CMK (cell line): Measurements from ENCODE around the gene SSTR5.
A peak's percentile ranks its signal among the peaks of the same experiment; 100 is the strongest.

Source experiments
- DNase-seq: peaks from one replicate; pipeline ENCODE4 v3.0.0-alpha.2; 2010; ENCODE audit warnings: low read depth

The SSTR5 gene

DNA sequence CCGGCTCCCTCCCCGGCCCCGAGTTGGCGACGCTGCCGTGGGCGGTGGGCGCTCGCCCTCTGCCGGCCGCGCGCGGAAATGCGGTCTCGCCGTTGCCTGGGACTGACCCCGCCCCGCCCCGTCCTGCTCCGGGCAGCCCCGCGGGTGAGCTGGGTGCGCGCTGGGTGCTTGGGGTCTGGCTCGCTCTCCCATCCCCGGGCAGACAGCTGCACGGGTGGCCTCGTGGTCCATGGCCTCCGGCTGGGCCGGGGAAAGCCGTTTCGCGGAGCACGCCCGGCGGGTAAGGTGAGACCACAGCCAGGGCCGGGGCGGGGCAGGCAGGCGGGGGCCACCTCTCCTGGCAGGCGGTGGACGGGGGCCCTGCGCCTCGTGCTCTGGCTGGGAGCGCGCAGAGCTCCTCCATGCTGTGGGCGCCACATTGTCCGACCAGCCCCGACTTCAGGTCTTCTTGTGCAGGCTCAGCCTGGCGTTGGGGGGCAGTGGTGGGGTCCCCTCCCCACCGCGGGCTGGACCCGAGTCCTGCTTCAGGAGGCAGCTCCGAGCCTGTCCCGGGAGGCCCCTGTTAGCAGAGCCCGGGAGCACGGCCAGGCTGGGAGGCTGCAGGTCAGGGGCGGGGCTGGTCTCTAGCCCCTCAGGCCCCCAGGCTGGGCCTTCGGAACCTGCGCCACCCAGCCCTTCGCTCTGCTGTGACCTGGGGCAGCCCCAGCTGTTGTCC lies 30.5 kb downstream of the SSTR5 start:
- DNase-seq, result no peak

DNA sequence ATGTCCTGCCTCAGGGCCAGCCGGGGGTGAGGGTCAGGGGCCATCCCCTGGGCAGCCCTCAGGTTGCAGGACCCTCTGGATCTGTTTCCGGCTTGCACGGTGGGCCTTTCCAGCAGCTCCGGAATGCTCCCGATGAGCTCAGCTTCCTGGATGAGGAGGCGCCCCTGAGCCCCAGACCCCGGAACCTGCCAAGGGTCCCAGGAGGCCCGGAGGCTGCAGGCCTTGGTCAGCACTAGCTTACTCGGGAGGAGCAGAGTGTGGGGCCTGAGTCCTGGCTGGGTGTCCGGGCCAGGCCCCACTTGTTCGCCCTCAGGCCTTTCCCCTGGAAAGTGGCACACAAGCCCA lies 31.1 kb downstream of the SSTR5 start:
- DNase-seq, result no peak

GRCh38 chr16:1105888-1106620 lies 33.5 kb downstream of the SSTR5 start:
- DNase-seq, result peak; percentile 36

DNA sequence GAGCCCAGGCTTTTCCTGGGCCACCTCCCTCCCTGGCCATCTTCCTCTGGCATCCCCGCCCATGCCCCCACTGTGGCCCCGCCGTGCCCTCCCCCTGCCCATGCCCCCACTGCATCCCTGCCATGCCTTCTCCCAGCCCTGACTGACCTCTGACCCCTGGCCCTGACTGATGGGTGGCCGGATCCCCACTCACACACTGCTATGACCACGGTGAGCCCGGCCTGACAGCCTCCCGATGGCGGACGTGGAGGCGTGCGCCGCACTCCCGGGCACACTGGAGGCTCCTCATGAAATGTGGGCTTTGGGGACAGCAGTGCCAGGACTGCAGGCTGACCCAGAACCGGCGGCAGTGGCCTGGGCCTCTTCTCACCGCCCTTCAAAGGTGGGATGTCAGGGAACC lies 34.1 kb downstream of the SSTR5 start:
- DNase-seq, result no peak

- no peak for DNase-seq
These were observed 34.6 kb downstream of the SSTR5 start for GRCh38 chr16:1107141-1107540.

- no peak for DNase-seq
These were observed 35.2 kb downstream of the SSTR5 start for GRCh38 chr16:1107731-1108130.

DNA sequence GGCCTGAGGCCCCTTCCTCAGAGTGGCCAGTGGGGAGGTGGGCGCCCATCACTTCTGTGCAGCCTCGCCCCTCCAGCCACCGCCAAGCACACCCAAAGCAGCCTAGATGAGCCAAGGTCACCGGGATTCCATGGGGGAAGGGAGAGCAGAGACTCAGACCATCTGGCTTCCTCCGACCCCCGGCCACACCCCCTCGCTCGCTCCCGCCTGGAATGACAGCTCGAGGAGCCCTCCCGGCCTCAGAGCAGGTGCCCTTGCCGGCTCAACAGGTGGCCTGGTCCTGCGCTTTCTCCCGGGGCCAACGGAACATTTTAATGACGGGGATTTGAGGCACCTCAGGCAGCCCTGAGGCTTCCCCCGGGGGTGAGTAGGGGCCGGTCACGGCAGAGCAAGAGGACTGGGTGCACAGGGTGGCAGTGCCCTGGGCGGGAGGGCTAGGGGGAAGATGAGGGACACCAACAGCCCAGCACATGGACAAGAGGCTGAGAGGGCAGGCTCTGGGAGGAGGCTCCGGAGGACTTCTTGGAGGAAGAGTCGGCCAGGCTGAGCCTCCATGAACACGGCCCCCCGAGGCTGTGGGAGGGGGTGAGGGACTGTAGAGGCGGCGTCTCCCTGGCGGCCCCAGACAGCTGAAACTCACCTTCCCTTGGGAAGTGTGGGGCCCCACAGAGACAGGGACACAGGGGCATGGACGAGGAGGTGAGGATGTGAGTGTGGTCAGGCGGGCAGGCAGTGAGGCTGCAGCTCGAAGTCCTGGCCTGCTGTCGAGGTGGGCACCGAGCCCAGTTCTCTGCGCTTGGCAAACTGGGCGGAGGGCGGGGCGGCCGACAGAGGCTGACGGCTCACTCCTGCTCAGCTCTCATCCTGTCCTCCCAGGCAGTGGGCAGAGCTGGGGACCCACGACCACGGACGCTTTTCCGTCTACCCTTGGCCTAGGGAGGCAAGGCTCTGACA lies 36.0 kb downstream of the SSTR5 start:
- DNase-seq, result no peak

DNA sequence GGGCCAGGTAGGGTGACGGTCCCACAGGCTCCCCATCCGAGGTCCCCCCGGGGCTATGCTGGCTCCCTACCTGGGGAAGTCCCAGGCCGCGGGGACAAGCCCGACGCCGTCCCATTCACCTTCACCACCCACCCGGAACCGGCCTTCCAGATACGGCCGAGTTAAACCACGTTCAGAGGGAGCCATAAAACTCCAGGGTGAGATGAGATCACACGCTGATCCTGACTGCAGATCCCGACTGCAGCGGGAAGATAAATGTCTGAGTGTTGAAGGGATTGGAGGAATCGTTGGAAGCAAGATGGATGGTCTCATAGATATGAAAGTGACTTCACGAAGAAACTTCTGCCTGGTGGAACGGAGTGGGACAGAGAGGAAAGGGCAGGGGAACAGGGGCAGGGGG lies 37.1 kb downstream of the SSTR5 start:
- no peak for DNase-seq

DNA sequence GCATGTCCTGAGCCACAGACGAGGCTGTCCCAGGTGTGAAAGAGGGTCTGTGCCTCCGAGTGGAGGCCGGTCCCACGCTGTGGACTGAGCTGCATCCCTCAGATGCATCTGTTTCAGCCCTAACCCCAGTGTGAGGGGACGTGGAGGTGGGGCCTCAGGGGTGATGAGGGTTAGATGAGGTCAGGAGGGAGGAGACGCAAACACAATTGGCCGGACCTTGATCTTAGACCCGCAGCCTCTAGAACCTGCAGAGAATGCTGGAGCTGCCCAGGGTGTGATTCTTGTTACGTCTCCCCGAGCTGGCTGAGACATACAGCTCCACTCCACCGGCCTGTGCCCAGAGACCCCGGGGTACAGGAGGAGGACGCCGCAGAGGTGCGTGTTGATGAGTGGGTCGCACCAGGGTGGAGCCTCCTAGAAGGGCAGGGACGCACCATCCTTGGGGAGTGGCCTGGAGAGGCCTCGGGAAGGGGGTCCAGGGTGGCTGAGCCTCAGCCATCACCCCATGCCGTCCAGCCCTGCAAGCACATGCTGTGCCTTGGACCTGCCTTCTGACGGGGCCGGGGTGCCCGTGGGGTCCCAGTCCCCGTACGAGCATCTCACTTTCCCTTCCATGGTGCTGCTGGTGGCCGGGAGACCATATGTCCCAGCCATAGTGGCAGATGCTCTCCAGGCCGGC lies 40.1 kb downstream of the SSTR5 start:
- DNase-seq, result no peak

GRCh38 chr16:1113489-1113888 lies 40.9 kb downstream of the SSTR5 start:
- no peak for DNase-seq

DNA sequence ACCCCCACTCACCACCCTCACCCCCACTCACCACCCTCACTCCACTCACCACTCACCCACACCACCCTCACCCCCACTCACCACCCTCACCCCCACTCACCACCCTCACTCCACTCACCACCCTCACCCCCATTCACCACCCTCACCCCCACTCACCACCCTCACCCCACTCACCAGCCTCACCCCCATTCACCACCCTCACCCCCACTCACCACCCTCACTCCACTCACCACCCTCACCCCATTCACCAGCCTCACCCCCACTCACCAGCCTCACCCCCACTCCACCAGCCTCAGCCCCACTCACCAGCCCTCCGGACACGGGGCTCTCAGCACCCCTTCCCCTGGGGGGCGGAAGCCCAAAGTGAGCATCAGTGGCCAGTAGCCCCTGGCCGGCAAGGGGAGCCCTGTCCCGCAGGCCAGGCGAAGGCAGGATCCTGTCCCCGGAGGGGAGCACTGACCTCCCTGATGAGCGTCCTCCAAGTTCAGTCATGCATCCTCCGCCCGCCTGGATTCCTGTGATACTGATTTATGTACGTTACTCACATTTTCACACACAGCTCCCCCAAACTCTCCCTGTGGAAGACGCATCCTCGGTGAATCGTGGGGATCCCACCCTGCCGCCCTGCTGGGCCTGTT lies 41.5 kb downstream of the SSTR5 start:
- no peak for DNase-seq

DNA sequence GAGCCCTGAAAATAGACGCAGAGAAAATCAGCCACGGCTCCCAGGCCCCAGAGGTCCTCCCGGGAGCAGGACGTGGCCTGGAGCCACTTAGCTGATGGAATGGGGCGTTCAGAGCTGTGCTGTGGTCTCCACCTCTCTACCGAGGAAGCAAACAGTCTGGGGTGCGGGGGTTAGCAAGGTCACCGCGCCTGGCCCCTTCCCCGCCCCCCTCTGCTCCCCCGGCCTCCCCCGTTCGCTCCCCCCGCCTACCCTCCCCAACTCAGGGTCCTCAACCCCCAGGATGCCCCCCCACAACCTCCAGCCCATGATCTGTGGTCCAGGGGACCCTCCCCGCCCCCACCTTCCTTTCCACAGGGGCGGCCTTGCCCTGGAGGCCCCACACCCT lies 44.1 kb downstream of the SSTR5 start:
- no peak for DNase-seq

GRCh38 chr16:1117176-1117900 lies 44.8 kb downstream of the SSTR5 start:
- DNase-seq, result no peak

- DNase-seq, result no peak
These were observed 45.4 kb downstream of the SSTR5 start for GRCh38 chr16:1117926-1118325.

- DNase-seq, result no peak
These were observed 46.6 kb downstream of the SSTR5 start for GRCh38 chr16:1119129-1119528.

DNA sequence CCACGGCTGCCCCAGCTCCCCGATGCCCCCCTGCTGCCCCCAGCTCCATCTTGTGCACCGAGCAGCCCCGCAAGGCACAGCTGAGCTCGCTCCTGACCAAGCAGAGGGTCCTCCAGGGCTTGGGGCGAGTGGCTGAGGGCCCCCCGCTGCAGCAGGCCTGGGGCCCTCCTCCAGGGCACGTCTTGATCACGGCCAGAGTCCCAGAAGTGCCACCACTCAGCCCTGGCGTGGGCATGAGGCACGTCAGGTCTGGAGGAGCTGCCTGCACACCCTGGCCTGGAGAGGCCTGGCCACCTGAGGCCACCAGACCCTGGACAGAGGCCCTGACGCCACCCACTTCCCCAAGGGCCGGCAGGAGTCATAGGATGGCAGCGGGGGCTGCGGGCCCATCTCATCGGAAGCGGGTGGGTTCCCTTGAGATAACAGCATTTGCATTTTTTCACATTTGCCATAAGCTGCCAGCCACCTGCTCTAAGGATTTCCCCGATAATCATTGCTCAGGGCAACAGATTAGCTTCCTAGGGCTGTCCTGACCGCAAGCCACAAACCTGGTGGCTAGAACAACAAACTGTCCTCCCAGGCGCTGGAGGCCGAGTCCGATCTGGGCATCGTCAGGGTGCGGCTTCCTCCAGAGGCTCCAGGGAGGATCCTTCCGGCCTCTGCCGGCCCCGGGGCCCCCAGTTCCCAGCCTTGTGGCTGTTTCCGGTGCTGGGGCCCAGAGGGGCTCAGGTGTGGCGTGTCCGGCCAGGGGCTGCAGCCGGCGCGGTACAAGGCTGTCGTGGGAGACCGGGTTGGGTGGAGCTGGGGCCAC lies 47.4 kb downstream of the SSTR5 start:
- peak; percentile 91 for DNase-seq

DNA sequence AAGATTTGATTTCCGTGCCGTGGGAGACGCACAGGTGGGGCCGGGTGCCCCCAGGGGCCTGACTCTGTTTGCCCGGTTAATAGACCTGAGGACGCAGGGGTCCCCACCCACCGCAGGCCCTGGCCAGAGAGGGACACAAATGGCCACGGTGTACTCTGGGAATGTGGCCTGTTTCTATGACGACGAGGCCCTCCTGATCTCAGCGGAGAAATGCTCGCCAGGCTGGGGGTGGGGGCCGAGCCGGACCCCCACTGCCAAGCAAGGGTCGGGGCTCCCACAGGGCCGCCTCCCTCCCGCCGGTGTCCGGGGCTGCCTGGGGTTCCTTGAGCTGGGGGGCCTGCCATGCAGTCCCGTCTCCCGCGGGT lies 48.0 kb downstream of the SSTR5 start:
- no peak for DNase-seq

GRCh38 chr16:1121009-1121408 lies 48.5 kb downstream of the SSTR5 start:
- no peak for DNase-seq

- no peak for DNase-seq
These were observed 49.3 kb downstream of the SSTR5 start for GRCh38 chr16:1121601-1122397.
